K562 (cell line): ENCODE results near the gene MARCHF9. TPM values are rescaled to one million over a fixed set of nuclear protein-coding genes. Genes with fewer than 3 reads are reported as not detected.

ENCODE experiments used
- ATAC-seq: fragments of 200-7000 bp; cut with Tn5 transposase; 3 replicates; pipeline ENCODE4 v1.9.1; 2020; ENCODE audit warnings: moderate library complexity
- BruUV-seq: library from RNA; stranded (reverse); fragments of 400-500 nt; replicated peaks from 2 replicates; lab custom pipeline; 2021; lab: Mats Ljungman, UMichigan
- CTCF ChIA-PET: fragments of 300-600 bp; formaldehyde crosslinking; extraction: SDS; loops from one replicate; lab custom pipeline; 2021; ENCODE audit warnings: low intra/inter-chr PET ratio; lab: Yijun Ruan, JAX
- POLR2A ChIA-PET: fragments of 300-600, 350-650 bp; sonication (Branson Sonifier 250); formaldehyde crosslinking; extraction: SDS; loops from one replicate; lab custom pipeline; 2021; ENCODE audit warnings: antibody characterized with exemption, inconsistent platforms; lab: Yijun Ruan, JAX
- DNase-seq, 4 experiments: peaks; one replicate each; pipeline versions ENCODE4 v3.0.0 to v3.0.0-alpha.2; 2011 to 2018; ENCODE audit warnings: low spot score in 3 of 4, mixed read lengths in 3 of 4; ENCODE audit errors: extremely low read depth in 1 of 4
- FAIRE-seq: peaks from 2 replicates; lab custom pipeline; 2011; peaks lifted over from hg19 to GRCh38; lab: Jason Lieb, UNC
- H2AFZ ChIP-seq: 2 replicates; pipeline ENCODE4 v1.6.0; 2011; ENCODE audit warnings: low read depth, low read length, control low read depth, inconsistent platforms
- H3K27ac ChIP-seq: fragments of 200-600 bp; 3 replicates; pipeline ENCODE4 v1.8.0; 2011; ENCODE audit warnings: low read depth, mild to moderate bottlenecking, control low read depth, inconsistent platforms, low read length, moderate library complexity, mixed read lengths; ENCODE audit errors: extremely low read depth
- H3K27me3 ChIP-seq, 2 experiments: fragments of 300-600 bp in 1 of 2; 2 replicates in 1 of 2; 3 replicates in 1 of 2; pipeline versions ENCODE4 v1.6.0 to v1.8.0; 2011; ENCODE audit warnings: inconsistent platforms in 2 of 2, low read length in 2 of 2, mild to moderate bottlenecking in 1 of 2, mixed read lengths in 1 of 2, moderate library complexity in 1 of 2; ENCODE audit not compliant: control insufficient read depth in 2 of 2, insufficient read depth in 2 of 2
- H3K36me3 ChIP-seq: fragments of 300-600 bp; 3 replicates; pipeline ENCODE4 v1.8.0; 2011; ENCODE audit warnings: mild to moderate bottlenecking, low read length, inconsistent platforms; ENCODE audit not compliant: control insufficient read depth, insufficient read depth
- H3K4me1 ChIP-seq, 2 experiments: fragments of 200-600 bp in 1 of 2; replicated peaks in 1 of 2; 2 replicates in 1 of 2; 3 replicates in 1 of 2; pipeline versions ENCODE4 v1.5.1 to v1.8.0; 2011; ENCODE audit warnings: inconsistent platforms in 2 of 2, low read length in 2 of 2, mild to moderate bottlenecking in 1 of 2, mixed read lengths in 1 of 2, moderate library complexity in 1 of 2; ENCODE audit not compliant: control insufficient read depth in 2 of 2, insufficient read depth in 2 of 2
- H3K4me2 ChIP-seq: 2 replicates; pipeline ENCODE4 v1.6.1; 2011; ENCODE audit warnings: low read length, control low read depth, inconsistent platforms, mixed read lengths; ENCODE audit not compliant: insufficient read depth
- H3K4me3 ChIP-seq: fragments of 200-600 bp; sonication (generic), shearing (Covaris generic); 2 replicates; pipeline ENCODE4 v1.5.1; 2016; ENCODE audit warnings: control low read depth, inconsistent platforms
- H3K79me2 ChIP-seq: fragments of 200-600 bp; 3 replicates; pipeline ENCODE4 v1.8.0; 2011; ENCODE audit warnings: low read length, inconsistent platforms; ENCODE audit not compliant: control insufficient read depth, insufficient read depth
- H3K9ac ChIP-seq, 2 experiments: 2 replicates each; pipeline versions ENCODE4 v1.6.0 to v1.6.1; 2011; ENCODE audit warnings: low read depth in 2 of 2, low read length in 2 of 2, control low read depth in 1 of 2, inconsistent platforms in 1 of 2, mild to moderate bottlenecking in 1 of 2, mixed read lengths in 1 of 2; ENCODE audit not compliant: insufficient read depth in 1 of 2
- H3K9me1 ChIP-seq: one replicate; pipeline ENCODE4 v1.6.0; 2011; ENCODE audit warnings: inconsistent platforms, mild to moderate bottlenecking, low read length, moderate library complexity; ENCODE audit not compliant: control insufficient read depth, insufficient read depth
- H3K9me3 ChIP-seq: replicated peaks from 2 replicates; pipeline ENCODE4 v1.5.1; 2011; ENCODE audit warnings: low read depth, low read length, inconsistent platforms; ENCODE audit not compliant: control insufficient read depth, insufficient read depth
- H4K20me1 ChIP-seq: replicated peaks from 2 replicates; pipeline ENCODE4 v1.6.1; 2011; ENCODE audit warnings: low read length, inconsistent platforms, mixed read lengths; ENCODE audit not compliant: control insufficient read depth, insufficient read depth
- BRD4 ChIP-seq: fragments of 200-600 bp; sonication (generic); IDR thresholded peaks from 2 replicates; pipeline ENCODE4 v1.6.1; 2017; ENCODE audit warnings: inconsistent platforms
- CBX3 ChIP-seq, 2 experiments: IDR thresholded peaks; 1 replicate in 1 of 2; 2 replicates in 1 of 2; pipeline ENCODE4 v1.6.1; 2012; ENCODE audit warnings: inconsistent platforms in 2 of 2, low read length in 2 of 2, borderline replicate concordance in 1 of 2, control low read depth in 1 of 2
- FOSL1 ChIP-seq: fragments of 200-800 bp; sonication (Bioruptor generic); conservative IDR thresholded peaks from 2 replicates; pipeline ENCODE4 v1.6.1; 2016; ENCODE audit warnings: missing genetic modification characterization, missing compliant biosample characterization
- HDAC2 ChIP-seq: fragments of 450-650 bp; IDR thresholded peaks from 2 replicates; pipeline ENCODE4 v1.6.1; 2016; ENCODE audit warnings: mild to moderate bottlenecking
- ILF3 ChIP-seq: fragments of 450-650 bp; IDR thresholded peaks from 2 replicates; pipeline ENCODE4 v1.6.1; 2018; ENCODE audit warnings: antibody characterized with exemption, mild to moderate bottlenecking, moderate library complexity, borderline replicate concordance
- MEF2D ChIP-seq: conservative IDR thresholded peaks from 2 replicates; pipeline ENCODE4 v1.6.1; 2016; ENCODE audit warnings: low read depth, missing genetic modification characterization, missing compliant biosample characterization
- PHF21A ChIP-seq: fragments of 450-650 bp; IDR thresholded peaks from 2 replicates; pipeline ENCODE4 v1.6.1; 2017; ENCODE audit warnings: low read depth, borderline replicate concordance
- SPI1 ChIP-seq: IDR thresholded peaks from 2 replicates; pipeline ENCODE4 v1.6.1; 2011; ENCODE audit warnings: low read depth, low read length, control low read depth, borderline replicate concordance
- TCF7 ChIP-seq: sonication (generic); IDR thresholded peaks from 2 replicates; pipeline ENCODE4 v1.6.1; 2016; ENCODE audit warnings: antibody characterized with exemption, borderline replicate concordance
- WHSC1 ChIP-seq: IDR thresholded peaks from one replicate; pipeline ENCODE4 v1.6.1; 2012; ENCODE audit warnings: low read length, control low read depth, inconsistent platforms
- ZNF175 ChIP-seq: fragments of 200-800 bp; sonication (Bioruptor generic); IDR thresholded peaks from 2 replicates; pipeline ENCODE4 v1.6.1; 2016; ENCODE audit warnings: low read depth, mild to moderate bottlenecking, missing genetic modification characterization, missing compliant biosample characterization
- ZNF507 ChIP-seq: conservative IDR thresholded peaks from 2 replicates; pipeline ENCODE4 v1.6.1; 2017; ENCODE audit warnings: missing genetic modification characterization, missing compliant biosample characterization
- ZNF586 ChIP-seq: fragments of 450-650 bp; formaldehyde crosslinking; conservative IDR thresholded peaks from 2 replicates; pipeline ENCODE4 v1.4.0; 2020; ENCODE audit warnings: mild to moderate bottlenecking, moderate library complexity
- ZSCAN32 ChIP-seq: fragments of 450-650 bp; formaldehyde crosslinking; IDR thresholded peaks from 2 replicates; pipeline ENCODE4 v1.4.0; 2020; ENCODE audit warnings: mild to moderate bottlenecking, moderate library complexity
- WGBS: fragments of 100-300 bp; shearing (Covaris generic); methylation state at CpG from one replicate; pipeline ENCODE4 v1.1.6; 2016; ENCODE audit warnings: low coverage, mixed read lengths; ENCODE audit not compliant: insufficient coverage; ENCODE audit errors: missing lambda C conversion rate; 5-methylcytosine and 5-hydroxymethylcytosine counted together
- in situ Hi-C: fragments of 300-500 bp; cut with MboI; formaldehyde crosslinking; loops from 4 replicates; pipeline ENCODE4 v1.15.0; 2018; ENCODE audit warnings: inconsistent platforms, mixed read lengths
- intact Hi-C: fragments of 100-400 bp; cut with micrococcal nuclease; formaldehyde crosslinking; loops from 2 replicates; pipeline ENCODE4 v1.14.2; 2022
- polyA plus RNA-seq, 8 experiments: library from polyadenylated mRNA; depleted of rRNA in 4 of 8; stranded (reverse) in 5 of 8; unstranded in 3 of 8; fragments of >200 nt; fragmentation: Nextera tagmentation in 2 of 8; fragmentation: Illumina TruSeq in 1 of 8; extraction: Ambion mirVana in 2 of 8; extraction: Trizol in 1 of 8; gene quantifications; 2 replicates each; pipeline versions ENCODE4 v1.2.1 to v1.2.3, GENCODE V29; 2011 to 2014; ENCODE audit warnings: inconsistent platforms in 1 of 8, missing spikeins in 1 of 8
- total RNA-seq, 7 experiments: library from RNA; depleted of rRNA in 6 of 7; stranded (reverse); fragments of >200 nt in 6 of 7; fragmentation: Illumina TruSeq in 2 of 7; extraction: Trizol in 2 of 7; gene quantifications; 2 replicates each; pipeline versions ENCODE4 v1.2.1 to v1.2.3, GENCODE V29; 2011 to 2021; ENCODE audit warnings: low replicate concordance in 1 of 7
- TF ChIP-seq, protein P1 (sequence below): sonication (generic); formaldehyde crosslinking; IDR thresholded peaks from 2 replicates; pipeline ENCODE4 v1.8.0; 2022; ENCODE audit warnings: missing genetic modification reagents, mild to moderate bottlenecking, borderline replicate concordance
- TF ChIP-seq, protein P2 (sequence below): IDR thresholded peaks from 2 replicates; pipeline ENCODE4 v1.6.1; 2011; ENCODE audit warnings: borderline replicate concordance, low read depth, mild to moderate bottlenecking, moderate library complexity, low read length; ENCODE audit not compliant: insufficient read depth, poor library complexity, severe bottlenecking
- TF ChIP-seq, protein P3 (sequence below): fragments of 250-450 bp; sonication (Bioruptor Pico); IDR thresholded peaks from 2 replicates; pipeline ENCODE4 v1.8.0; 2021; ENCODE audit warnings: mild to moderate bottlenecking, moderate library complexity

MARCHF9 gene
- total and polyA plus RNA-seq, 9 of the 15 experiments (the other 6 are each of a cell fraction or from before 2014, with no cell fraction given) = 0.80 to 12.4 (median 6.2) TPM

DNA sequence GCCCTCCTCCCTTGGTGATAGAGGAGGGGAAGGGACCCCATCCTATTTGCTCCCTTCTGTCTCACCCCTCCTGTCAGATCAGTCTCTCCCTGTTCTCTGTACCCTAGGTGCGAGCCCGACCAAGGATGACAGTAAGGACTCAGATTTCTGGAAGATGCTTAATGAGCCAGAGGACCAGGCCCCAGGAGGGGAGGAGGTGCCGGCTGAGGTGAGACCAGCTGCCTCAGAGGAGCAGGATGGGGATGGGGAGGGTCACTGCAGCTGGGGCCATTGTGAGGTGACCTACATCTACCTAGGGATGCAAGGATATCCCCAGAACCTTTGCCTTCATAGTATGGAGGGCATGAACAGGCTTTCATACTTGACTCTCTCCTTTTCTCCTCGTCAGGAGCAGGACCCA is 38.6 kb upstream of the MARCHF9 start (continued):
- TF ChIP-seq ZNF175 (CRISPR knock-in tag) = no peak
- no peak for TF ChIP-seq ILF3
- TF ChIP-seq, protein P1, sequence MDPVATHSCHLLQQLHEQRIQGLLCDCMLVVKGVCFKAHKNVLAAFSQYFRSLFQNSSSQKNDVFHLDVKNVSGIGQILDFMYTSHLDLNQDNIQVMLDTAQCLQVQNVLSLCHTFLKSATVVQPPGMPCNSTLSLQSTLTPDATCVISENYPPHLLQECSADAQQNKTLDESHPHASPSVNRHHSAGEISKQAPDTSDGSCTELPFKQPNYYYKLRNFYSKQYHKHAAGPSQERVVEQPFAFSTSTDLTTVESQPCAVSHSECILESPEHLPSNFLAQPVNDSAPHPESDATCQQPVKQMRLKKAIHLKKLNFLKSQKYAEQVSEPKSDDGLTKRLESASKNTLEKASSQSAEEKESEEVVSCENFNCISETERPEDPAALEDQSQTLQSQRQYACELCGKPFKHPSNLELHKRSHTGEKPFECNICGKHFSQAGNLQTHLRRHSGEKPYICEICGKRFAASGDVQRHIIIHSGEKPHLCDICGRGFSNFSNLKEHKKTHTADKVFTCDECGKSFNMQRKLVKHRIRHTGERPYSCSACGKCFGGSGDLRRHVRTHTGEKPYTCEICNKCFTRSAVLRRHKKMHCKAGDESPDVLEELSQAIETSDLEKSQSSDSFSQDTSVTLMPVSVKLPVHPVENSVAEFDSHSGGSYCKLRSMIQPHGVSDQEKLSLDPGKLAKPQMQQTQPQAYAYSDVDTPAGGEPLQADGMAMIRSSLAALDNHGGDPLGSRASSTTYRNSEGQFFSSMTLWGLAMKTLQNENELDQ = no peak
- TF ChIP-seq WHSC1 = no peak
- TF ChIP-seq, protein P2, sequence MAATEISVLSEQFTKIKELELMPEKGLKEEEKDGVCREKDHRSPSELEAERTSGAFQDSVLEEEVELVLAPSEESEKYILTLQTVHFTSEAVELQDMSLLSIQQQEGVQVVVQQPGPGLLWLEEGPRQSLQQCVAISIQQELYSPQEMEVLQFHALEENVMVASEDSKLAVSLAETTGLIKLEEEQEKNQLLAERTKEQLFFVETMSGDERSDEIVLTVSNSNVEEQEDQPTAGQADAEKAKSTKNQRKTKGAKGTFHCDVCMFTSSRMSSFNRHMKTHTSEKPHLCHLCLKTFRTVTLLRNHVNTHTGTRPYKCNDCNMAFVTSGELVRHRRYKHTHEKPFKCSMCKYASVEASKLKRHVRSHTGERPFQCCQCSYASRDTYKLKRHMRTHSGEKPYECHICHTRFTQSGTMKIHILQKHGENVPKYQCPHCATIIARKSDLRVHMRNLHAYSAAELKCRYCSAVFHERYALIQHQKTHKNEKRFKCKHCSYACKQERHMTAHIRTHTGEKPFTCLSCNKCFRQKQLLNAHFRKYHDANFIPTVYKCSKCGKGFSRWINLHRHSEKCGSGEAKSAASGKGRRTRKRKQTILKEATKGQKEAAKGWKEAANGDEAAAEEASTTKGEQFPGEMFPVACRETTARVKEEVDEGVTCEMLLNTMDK = no peak
- TF ChIP-seq TCF7 = no peak

DNA sequence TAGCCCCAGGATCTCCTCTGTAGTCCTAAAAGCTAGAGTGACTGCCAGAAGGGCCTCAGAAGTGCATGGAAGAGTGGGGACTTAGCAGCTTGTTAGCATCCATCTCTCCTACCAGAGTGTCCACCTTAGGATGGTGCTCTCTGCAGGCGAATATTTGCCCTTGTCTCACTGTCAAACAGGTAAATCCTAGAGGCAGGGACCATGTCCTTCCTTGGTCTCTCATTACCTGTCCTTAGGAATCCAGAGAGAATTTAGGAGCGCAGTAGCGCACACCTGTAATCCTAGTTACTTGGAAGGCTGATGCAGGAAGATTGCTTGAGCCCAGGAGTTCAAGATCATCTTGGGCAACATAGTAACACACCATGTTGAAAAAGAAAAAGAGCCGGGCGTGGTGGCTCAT is 37.8 kb upstream of the MARCHF9 start:
- FAIRE-seq = no peak
- intact Hi-C loops (no loop called here), in situ Hi-C loops (no loop called here)
- Histone ChIP-seq H4K20me1 (no peaks in the 10 kb centered on the region), H3K4me2 (no peak overlapping the region), H3K4me1 (no peaks in the 10 kb centered on the region; a peak in 1 of 5 replicates), H3K27ac (no peak overlapping the region), H3K9me1 (no peaks in the 10 kb centered on the region), H3K36me3 (peaks cover 52% of the 10 kb centered on the region; the same call in 2 of the 3 replicates), H3K79me2 (no peaks in the 10 kb centered on the region), H2AFZ (no peak overlapping the region), H3K9me3 (no peaks in the 10 kb centered on the region), H3K4me3 (no peak overlapping the region), H3K9ac (no peak overlapping the region), H3K27me3 (no peaks in the 10 kb centered on the region)
- WGBS = 77% methylated on average over 5 of the region's 5 CpGs
- DNase-seq = no peak
- no TSS peak for BruUV-seq
- CTCF ChIA-PET = no interaction called here
- POLR2A ChIA-PET = interaction anchor here (0.6 to 0.7 kb wide), 3 partner anchors 177 to 288 kb away, joined by 3 read pairs; no protein-coding TSS in a partner anchor
- TF ChIP-seq MEF2D (no peak), ZNF586 (no peak), FOSL1 (no peak), ZNF507 (no peak), BRD4 (no peak), TCF7 (no peak), HDAC2 (no peak), CBX3 (IDR thresholded peaks at IDR 0.05; ENCODE audit: borderline replicate concordance in 1 of 2, low read length in 2 of 2) (no peak), SPI1 (no peak), PHF21A (no peak), ZSCAN32 (no peak)
- TF ChIP-seq, protein P3, sequence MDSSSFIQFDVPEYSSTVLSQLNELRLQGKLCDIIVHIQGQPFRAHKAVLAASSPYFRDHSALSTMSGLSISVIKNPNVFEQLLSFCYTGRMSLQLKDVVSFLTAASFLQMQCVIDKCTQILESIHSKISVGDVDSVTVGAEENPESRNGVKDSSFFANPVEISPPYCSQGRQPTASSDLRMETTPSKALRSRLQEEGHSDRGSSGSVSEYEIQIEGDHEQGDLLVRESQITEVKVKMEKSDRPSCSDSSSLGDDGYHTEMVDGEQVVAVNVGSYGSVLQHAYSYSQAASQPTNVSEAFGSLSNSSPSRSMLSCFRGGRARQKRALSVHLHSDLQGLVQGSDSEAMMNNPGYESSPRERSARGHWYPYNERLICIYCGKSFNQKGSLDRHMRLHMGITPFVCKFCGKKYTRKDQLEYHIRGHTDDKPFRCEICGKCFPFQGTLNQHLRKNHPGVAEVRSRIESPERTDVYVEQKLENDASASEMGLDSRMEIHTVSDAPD (CRISPR knock-in tag) = no peak
- no peak for ATAC-seq
